HCT116 (cell line): ENCODE results near the gene URM1. TPM values are rescaled to one million over a fixed set of nuclear protein-coding genes. Genes with fewer than 3 reads are reported as not detected.
"Not testable (repeated sequence)": the region's sequence is repeated elsewhere in the genome, so short reads cannot be mapped to it uniquely, and the experiment has no call there.

Experiments used
- ATAC-seq: fragments of 200-7000 bp; cut with Tn5 transposase; 2 replicates; pipeline ENCODE4 v1.9.1; 2020; ENCODE audit warnings: mild to moderate bottlenecking, moderate library complexity
- BruUV-seq: library from RNA; stranded (reverse); fragments of 400-500 nt; replicated peaks from 2 replicates; lab custom pipeline; 2021; lab: Mats Ljungman, UMichigan
- CTCF ChIA-PET: fragments of 300-600 bp; sonication (Branson Sonifier 250); formaldehyde crosslinking; loops from one replicate; lab custom pipeline; 2021; ENCODE audit warnings: antibody characterized with exemption; lab: Charles Lee
- POLR2A ChIA-PET: fragments of 300-600, 350-600 bp; sonication (Branson Sonifier 250); formaldehyde crosslinking; loops from one replicate; lab custom pipeline; 2021; ENCODE audit warnings: antibody characterized with exemption; lab: Charles Lee
- RAD21 ChIA-PET, 2 experiments: fragments of 300-600 bp; sonication (Branson Sonifier 250); formaldehyde crosslinking; loops; one replicate each; lab custom pipeline; 2023; ENCODE audit warnings: low total read pairs in 2 of 2; ENCODE audit not compliant: uncharacterized antibody in 2 of 2, unreplicated experiment in 2 of 2, low non-redundant PET in 1 of 2; lab: Charles Lee
- DNase-seq: peaks from one replicate; pipeline ENCODE4 v3.0.0-alpha.2; 2010; ENCODE audit warnings: low read depth, low spot score
- H2AFZ ChIP-seq: fragments of 200-600 bp; shearing (Covaris generic), sonication (generic); 2 replicates; pipeline ENCODE4 v1.6.1; 2017; ENCODE audit warnings: low read depth, mixed run types, mixed read lengths, antibody characterized with exemption, low read length; ENCODE audit not compliant: poor library complexity, severe bottlenecking
- H3K27ac ChIP-seq: 2 replicates; pipeline ENCODE4 v1.5.1; 2012; ENCODE audit warnings: low read depth, low read length
- H3K27me3 ChIP-seq: fragments of 200-600 bp; sonication (generic); 2 replicates; pipeline ENCODE4 v1.6.1; 2016; ENCODE audit warnings: mixed run types, low read length, mixed read lengths; ENCODE audit not compliant: insufficient read depth
- H3K36me3 ChIP-seq, 2 experiments: fragments of 200-500 bp in 1 of 2; fragments of 200-600 bp in 1 of 2; sonication (Bioruptor generic) in 1 of 2; sonication (generic) in 1 of 2; 2 replicates each; pipeline versions ENCODE4 v1.5.1 to v1.6.1; 2014 to 2016; ENCODE audit warnings: low read length in 2 of 2, inconsistent platforms in 1 of 2, mixed read lengths in 1 of 2, mixed run types in 1 of 2; ENCODE audit not compliant: insufficient read depth in 2 of 2, control insufficient read depth in 1 of 2
- H3K4me1 ChIP-seq, 2 experiments: fragments of 200-600 bp in 1 of 2; sonication (generic) in 1 of 2; 2 replicates each; pipeline versions ENCODE4 v1.5.1 to v1.6.1; 2012 to 2017; ENCODE audit warnings: low read length in 2 of 2, inconsistent platforms in 1 of 2, mild to moderate bottlenecking in 1 of 2, mixed read lengths in 1 of 2, mixed run types in 1 of 2, moderate library complexity in 1 of 2; ENCODE audit not compliant: insufficient read depth in 2 of 2, control insufficient read depth in 1 of 2
- H3K4me2 ChIP-seq: fragments of 200-600 bp; sonication (generic); 2 replicates; pipeline ENCODE4 v1.6.1; 2017; ENCODE audit warnings: mixed run types, low read length, mixed read lengths
- H3K4me3 ChIP-seq, 2 experiments: fragments of 200-600 bp in 1 of 2; sonication (generic) in 1 of 2; replicated peaks in 1 of 2; 2 replicates each; pipeline ENCODE4 v1.5.1; 2011 to 2016; ENCODE audit warnings: low read length in 2 of 2, control low read depth in 1 of 2, low read depth in 1 of 2, mild to moderate bottlenecking in 1 of 2, mixed read lengths in 1 of 2, mixed run types in 1 of 2
- H3K79me2 ChIP-seq: fragments of 200-600 bp; sonication (generic); 2 replicates; pipeline ENCODE4 v1.6.1; 2017; ENCODE audit warnings: mild to moderate bottlenecking, mixed run types, low read length, moderate library complexity, mixed read lengths; ENCODE audit not compliant: insufficient read depth
- H3K9ac ChIP-seq: fragments of 200-600 bp; sonication (generic); 2 replicates; pipeline ENCODE4 v1.6.1; 2016; ENCODE audit warnings: low read length, mixed read lengths
- H3K9me2 ChIP-seq: fragments of 200-600 bp; sonication (generic), shearing (Covaris generic); 2 replicates; pipeline ENCODE4 v1.6.1; 2017; ENCODE audit warnings: mixed run types, mild to moderate bottlenecking, moderate library complexity; ENCODE audit not compliant: insufficient read depth
- H3K9me3 ChIP-seq, 2 experiments: fragments of 200-500 bp in 1 of 2; fragments of 200-600 bp in 1 of 2; sonication (Bioruptor generic) in 1 of 2; sonication (generic) in 1 of 2; 2 replicates each; pipeline ENCODE4 v1.6.1; 2014 to 2017; ENCODE audit warnings: low read length in 2 of 2, mixed read lengths in 2 of 2, inconsistent platforms in 1 of 2, low read depth in 1 of 2, mild to moderate bottlenecking in 1 of 2, mixed run types in 1 of 2, moderate library complexity in 1 of 2; ENCODE audit not compliant: control insufficient read depth in 1 of 2, insufficient read depth in 1 of 2
- H4K20me1 ChIP-seq: fragments of 200-600 bp; sonication (generic), shearing (Covaris generic); 2 replicates; pipeline ENCODE4 v1.6.1; 2017; ENCODE audit warnings: mixed run types, mild to moderate bottlenecking, moderate library complexity; ENCODE audit not compliant: insufficient read depth
- CBX3 ChIP-seq: IDR thresholded peaks from 2 replicates; pipeline ENCODE4 v1.6.1; 2012; ENCODE audit warnings: low read depth
- EGR1 ChIP-seq: IDR thresholded peaks from 2 replicates; pipeline ENCODE4 v1.6.1; 2012; ENCODE audit warnings: low read depth
- ELF1 ChIP-seq: IDR thresholded peaks from 2 replicates; pipeline ENCODE4 v1.6.1; 2012; ENCODE audit warnings: low read depth, borderline replicate concordance
- EZH2phosphoT487 ChIP-seq: fragments of 200-600 bp; IDR thresholded peaks from 2 replicates; pipeline ENCODE4 v1.6.1; 2018; ENCODE audit warnings: antibody characterized with exemption, borderline replicate concordance
- POLR2AphosphoS5 ChIP-seq: IDR thresholded peaks from 2 replicates; pipeline ENCODE4 v1.6.1; 2011; ENCODE audit warnings: mild to moderate bottlenecking, low read depth, low read length, moderate library complexity
- RAD21 ChIP-seq: IDR thresholded peaks from 2 replicates; pipeline ENCODE4 v1.6.1; 2012; ENCODE audit warnings: low read depth, mild to moderate bottlenecking
- SIN3A ChIP-seq: IDR thresholded peaks from 2 replicates; pipeline ENCODE4 v1.6.1; 2012; ENCODE audit warnings: low read depth
- SP1 ChIP-seq: IDR thresholded peaks from 2 replicates; pipeline ENCODE4 v1.6.1; 2012; ENCODE audit warnings: low read depth
- TCF7L2 ChIP-seq: IDR thresholded peaks from 2 replicates; pipeline ENCODE4 v1.7.0; 2011; ENCODE audit warnings: borderline replicate concordance, inconsistent platforms; ENCODE audit not compliant: insufficient read depth, insufficient read length; ENCODE audit errors: extremely low read depth
- ZFX ChIP-seq: fragments of 450-650 bp; IDR thresholded peaks from 2 replicates; pipeline ENCODE4 v1.6.1; 2017
- ZNF274 ChIP-seq: fragments of 200-500 bp; sonication (Bioruptor generic); IDR thresholded peaks from 2 replicates; pipeline ENCODE4 v1.6.1; 2014; ENCODE audit warnings: mild to moderate bottlenecking, low read depth, low read length, inconsistent platforms
- intact Hi-C: fragments of 100-400 bp; cut with micrococcal nuclease; formaldehyde crosslinking; loops from 2 replicates; pipeline ENCODE4 v1.10.0; 2022
- total RNA-seq: library from RNA; stranded (reverse); gene quantifications from one replicate; pipeline ENCODE4 v1.2.1, GENCODE V29; 2021; ENCODE audit not compliant: unreplicated experiment
- TF ChIP-seq, protein P1 (sequence below): IDR thresholded peaks from 2 replicates; pipeline ENCODE4 v1.6.1; 2012; ENCODE audit warnings: low read depth
- TF ChIP-seq, protein P2 (sequence below): IDR thresholded peaks from 2 replicates; pipeline ENCODE4 v1.6.1; 2012
- TF ChIP-seq, protein P3 (sequence below), 3 experiments: fragments of 200-600 bp in 1 of 3; sonication (generic) in 1 of 3; IDR thresholded peaks in 2 of 3; conservative IDR thresholded peaks in 1 of 3; 2 replicates each; pipeline ENCODE4 v1.5.1; 2012 to 2017; ENCODE audit warnings: low read depth in 2 of 3, low read length in 2 of 3, antibody characterized with exemption in 1 of 3, borderline replicate concordance in 1 of 3, control low read depth in 1 of 3, mild to moderate bottlenecking in 1 of 3, mixed read lengths in 1 of 3, mixed run types in 1 of 3, moderate library complexity in 1 of 3; ENCODE audit not compliant: insufficient read depth in 1 of 3

Gene URM1
- total RNA-seq, 1 experiment from 2014 or later = 51.6 TPM

DNA sequence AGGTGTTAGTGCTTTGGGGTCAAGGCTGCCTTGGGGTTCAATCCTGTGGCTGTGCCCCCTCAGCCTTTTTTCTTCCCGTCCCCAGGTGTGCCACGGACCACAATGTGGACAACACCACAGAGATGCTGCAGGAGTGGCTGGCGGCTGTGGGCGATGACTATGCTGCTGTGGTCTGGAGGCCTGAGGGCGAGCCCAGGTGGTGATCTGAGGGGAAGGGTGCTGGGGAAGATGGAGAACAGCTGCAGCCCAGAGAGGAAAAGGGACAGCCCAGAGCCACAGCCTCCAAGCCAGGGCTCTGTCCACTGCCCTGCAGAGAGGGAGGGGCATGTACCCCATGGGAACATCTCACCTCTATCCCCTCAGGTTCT lies 51.6 kb downstream of the URM1 start:
- POLR2A ChIA-PET = no interaction called here
- no peak for TF ChIP-seq ELF1
- no peak for TF ChIP-seq ZNF274
- TF ChIP-seq RAD21 = no peak
- TF ChIP-seq EGR1 = no peak
- TF ChIP-seq SP1 = no peak
- TF ChIP-seq EZH2phosphoT487 = no peak
- no peak for TF ChIP-seq ZFX
- TF ChIP-seq CBX3 = no peak
- TF ChIP-seq SIN3A = no peak
- TF ChIP-seq, protein P1, sequence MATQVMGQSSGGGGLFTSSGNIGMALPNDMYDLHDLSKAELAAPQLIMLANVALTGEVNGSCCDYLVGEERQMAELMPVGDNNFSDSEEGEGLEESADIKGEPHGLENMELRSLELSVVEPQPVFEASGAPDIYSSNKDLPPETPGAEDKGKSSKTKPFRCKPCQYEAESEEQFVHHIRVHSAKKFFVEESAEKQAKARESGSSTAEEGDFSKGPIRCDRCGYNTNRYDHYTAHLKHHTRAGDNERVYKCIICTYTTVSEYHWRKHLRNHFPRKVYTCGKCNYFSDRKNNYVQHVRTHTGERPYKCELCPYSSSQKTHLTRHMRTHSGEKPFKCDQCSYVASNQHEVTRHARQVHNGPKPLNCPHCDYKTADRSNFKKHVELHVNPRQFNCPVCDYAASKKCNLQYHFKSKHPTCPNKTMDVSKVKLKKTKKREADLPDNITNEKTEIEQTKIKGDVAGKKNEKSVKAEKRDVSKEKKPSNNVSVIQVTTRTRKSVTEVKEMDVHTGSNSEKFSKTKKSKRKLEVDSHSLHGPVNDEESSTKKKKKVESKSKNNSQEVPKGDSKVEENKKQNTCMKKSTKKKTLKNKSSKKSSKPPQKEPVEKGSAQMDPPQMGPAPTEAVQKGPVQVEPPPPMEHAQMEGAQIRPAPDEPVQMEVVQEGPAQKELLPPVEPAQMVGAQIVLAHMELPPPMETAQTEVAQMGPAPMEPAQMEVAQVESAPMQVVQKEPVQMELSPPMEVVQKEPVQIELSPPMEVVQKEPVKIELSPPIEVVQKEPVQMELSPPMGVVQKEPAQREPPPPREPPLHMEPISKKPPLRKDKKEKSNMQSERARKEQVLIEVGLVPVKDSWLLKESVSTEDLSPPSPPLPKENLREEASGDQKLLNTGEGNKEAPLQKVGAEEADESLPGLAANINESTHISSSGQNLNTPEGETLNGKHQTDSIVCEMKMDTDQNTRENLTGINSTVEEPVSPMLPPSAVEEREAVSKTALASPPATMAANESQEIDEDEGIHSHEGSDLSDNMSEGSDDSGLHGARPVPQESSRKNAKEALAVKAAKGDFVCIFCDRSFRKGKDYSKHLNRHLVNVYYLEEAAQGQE = no peak
- TF ChIP-seq POLR2AphosphoS5 = no peak
- TF ChIP-seq, protein P2, sequence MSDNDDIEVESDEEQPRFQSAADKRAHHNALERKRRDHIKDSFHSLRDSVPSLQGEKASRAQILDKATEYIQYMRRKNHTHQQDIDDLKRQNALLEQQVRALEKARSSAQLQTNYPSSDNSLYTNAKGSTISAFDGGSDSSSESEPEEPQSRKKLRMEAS = no peak
- no peak for TF ChIP-seq TCF7L2
- TF ChIP-seq, protein P3, sequence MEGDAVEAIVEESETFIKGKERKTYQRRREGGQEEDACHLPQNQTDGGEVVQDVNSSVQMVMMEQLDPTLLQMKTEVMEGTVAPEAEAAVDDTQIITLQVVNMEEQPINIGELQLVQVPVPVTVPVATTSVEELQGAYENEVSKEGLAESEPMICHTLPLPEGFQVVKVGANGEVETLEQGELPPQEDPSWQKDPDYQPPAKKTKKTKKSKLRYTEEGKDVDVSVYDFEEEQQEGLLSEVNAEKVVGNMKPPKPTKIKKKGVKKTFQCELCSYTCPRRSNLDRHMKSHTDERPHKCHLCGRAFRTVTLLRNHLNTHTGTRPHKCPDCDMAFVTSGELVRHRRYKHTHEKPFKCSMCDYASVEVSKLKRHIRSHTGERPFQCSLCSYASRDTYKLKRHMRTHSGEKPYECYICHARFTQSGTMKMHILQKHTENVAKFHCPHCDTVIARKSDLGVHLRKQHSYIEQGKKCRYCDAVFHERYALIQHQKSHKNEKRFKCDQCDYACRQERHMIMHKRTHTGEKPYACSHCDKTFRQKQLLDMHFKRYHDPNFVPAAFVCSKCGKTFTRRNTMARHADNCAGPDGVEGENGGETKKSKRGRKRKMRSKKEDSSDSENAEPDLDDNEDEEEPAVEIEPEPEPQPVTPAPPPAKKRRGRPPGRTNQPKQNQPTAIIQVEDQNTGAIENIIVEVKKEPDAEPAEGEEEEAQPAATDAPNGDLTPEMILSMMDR (IDR thresholded peaks at IDR 0.05 in 2 of 3, conservative IDR thresholded peaks at IDR 0.05 in 1 of 3; ENCODE audit: borderline replicate concordance in 1 of 3, insufficient read depth in 1 of 3, low read depth in 2 of 3, low read length in 2 of 3) = no peak
- Histone ChIP-seq H3K79me2 (no peaks in the 10 kb centered on the region), H3K4me1 (peaks cover 27 to 45% of the 10 kb centered on the region in 2 experiments), H3K27me3 (no peaks in the 10 kb centered on the region), H3K4me3 (0 out of 4 replicates have a peak overlapping the region, but pooled peaks of 1 of the 2 experiments have one; percentile 18), H3K4me2 (peak overlapping the region; percentile 94), H3K9me3 (no peaks in the 10 kb centered on the region), H3K27ac (peak overlapping the region; percentile 21; the same call in 1 of the 2 replicates), H3K9ac (peak overlapping the region; percentile 30; the same call in 1 of the 2 replicates), H4K20me1 (no peaks in the 10 kb centered on the region), H3K9me2 (no peaks in the 10 kb centered on the region), H2AFZ (no peak overlapping the region), H3K36me3 (no peaks in the 10 kb centered on the region)
- BruUV-seq = no TSS peak
- DNase-seq (no peak), ATAC-seq (no peak)
- RAD21 ChIA-PET = no interaction called here
- CTCF ChIA-PET = no interaction called here
- intact Hi-C loops = no loop called here

DNA sequence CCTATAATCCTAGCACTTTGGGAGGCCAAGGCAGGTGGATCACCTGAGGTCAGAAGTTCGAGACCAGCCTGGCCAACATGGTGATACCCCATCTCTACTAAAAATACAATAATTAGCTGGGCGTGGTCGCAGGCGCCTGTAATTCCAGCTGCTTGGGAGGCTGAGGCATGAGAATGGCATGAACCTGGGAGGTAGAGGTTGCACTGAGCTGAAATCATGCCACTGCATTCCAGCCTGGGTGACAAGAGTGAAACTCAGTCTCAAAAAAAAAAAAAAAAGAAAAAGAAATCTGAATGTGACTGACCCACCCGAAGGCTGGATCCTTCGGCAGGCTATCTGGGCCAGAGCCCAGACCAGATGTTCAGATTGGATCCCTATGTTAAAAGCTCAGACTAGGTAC lies 52.2 kb downstream of the URM1 start:
- H3K9me2 ChIP-seq, ATAC-seq, DNase-seq, H3K27me3 ChIP-seq, H3K9me3 ChIP-seq, H4K20me1 ChIP-seq, intact Hi-C loops, CTCF ChIA-PET, POLR2A ChIA-PET, H2AFZ ChIP-seq, RAD21 ChIA-PET, H3K79me2 ChIP-seq, BruUV-seq, H3K36me3 ChIP-seq: not testable (repeated sequence)
- H3K4me3 ChIP-seq = 0 out of 4 replicates have a peak overlapping the region, but pooled peaks of 1 of the 2 experiments have one; percentile 18
- H3K4me2 ChIP-seq = peak overlapping the region; percentile 94
- peaks cover 27 to 45% of the 10 kb centered on the region in 2 experiments for H3K4me1 ChIP-seq
- 0 out of 2 replicates have a peak overlapping the region, but pooled peaks have one; percentile 2 for H3K9ac ChIP-seq
- peak overlapping the region; percentile 31; the same call in 1 of the 2 replicates for H3K27ac ChIP-seq
